ENCODE results near the gene CACFD1.

Gene CACFD1

DNA sequence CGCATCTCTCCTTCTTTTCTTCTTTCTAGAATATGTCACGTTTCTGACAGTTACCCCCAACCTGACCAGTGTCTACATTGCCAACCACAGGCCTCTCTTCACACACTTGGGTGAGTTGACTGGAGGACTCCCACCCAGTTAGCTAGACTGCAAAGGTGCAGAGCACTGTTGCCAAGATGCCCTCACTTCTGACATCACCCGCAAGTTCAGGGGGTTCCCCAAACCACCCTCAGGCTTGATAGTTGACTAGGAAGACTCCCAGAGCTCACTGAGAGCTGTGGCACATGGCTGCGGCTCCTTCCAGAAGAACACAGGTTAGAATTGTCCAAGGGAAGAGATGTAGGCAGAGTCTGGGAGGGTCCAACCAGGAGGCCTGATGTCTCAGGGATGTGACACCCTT is 20.4 kb upstream of the CACFD1 start:
- no peak overlapping the region for H3K4me3 ChIP-seq (ENCODE audit: low read depth, low read length)
- DNase-seq (ENCODE audit: low read depth), result no peak
- TF ChIP-seq, protein P1, sequence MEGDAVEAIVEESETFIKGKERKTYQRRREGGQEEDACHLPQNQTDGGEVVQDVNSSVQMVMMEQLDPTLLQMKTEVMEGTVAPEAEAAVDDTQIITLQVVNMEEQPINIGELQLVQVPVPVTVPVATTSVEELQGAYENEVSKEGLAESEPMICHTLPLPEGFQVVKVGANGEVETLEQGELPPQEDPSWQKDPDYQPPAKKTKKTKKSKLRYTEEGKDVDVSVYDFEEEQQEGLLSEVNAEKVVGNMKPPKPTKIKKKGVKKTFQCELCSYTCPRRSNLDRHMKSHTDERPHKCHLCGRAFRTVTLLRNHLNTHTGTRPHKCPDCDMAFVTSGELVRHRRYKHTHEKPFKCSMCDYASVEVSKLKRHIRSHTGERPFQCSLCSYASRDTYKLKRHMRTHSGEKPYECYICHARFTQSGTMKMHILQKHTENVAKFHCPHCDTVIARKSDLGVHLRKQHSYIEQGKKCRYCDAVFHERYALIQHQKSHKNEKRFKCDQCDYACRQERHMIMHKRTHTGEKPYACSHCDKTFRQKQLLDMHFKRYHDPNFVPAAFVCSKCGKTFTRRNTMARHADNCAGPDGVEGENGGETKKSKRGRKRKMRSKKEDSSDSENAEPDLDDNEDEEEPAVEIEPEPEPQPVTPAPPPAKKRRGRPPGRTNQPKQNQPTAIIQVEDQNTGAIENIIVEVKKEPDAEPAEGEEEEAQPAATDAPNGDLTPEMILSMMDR (IDR thresholded peaks at IDR 0.05; ENCODE audit: control insufficient read depth, extremely low read depth, insufficient read depth), result no peak

DNA sequence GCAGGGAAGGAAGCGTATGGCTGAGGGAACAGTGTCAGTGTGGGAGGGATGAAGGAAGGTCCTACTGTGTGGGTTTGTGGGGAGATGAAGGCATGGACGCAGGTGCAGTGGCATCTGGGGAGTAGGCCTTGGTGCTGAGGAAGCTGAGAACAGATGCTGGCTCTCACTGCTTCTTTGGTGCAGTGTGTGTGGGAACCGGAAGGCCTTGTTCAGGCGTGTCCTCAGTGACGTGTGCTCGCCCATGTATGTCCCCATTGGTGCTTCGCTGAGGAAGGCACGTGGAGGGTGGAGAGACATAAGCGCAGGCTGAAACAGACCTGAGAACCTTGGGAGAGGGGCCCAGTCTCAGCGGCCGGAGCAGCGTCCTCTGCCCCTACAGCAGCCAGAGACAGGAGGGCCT is 18.9 kb upstream of the CACFD1 start:
- H3K4me3 ChIP-seq (ENCODE audit: low read depth, low read length), result no peak overlapping the region
- TF ChIP-seq, protein P1 (IDR thresholded peaks at IDR 0.05; ENCODE audit: control insufficient read depth, extremely low read depth, insufficient read depth), result no peak
- DNase-seq (ENCODE audit: low read depth), result no peak

DNA sequence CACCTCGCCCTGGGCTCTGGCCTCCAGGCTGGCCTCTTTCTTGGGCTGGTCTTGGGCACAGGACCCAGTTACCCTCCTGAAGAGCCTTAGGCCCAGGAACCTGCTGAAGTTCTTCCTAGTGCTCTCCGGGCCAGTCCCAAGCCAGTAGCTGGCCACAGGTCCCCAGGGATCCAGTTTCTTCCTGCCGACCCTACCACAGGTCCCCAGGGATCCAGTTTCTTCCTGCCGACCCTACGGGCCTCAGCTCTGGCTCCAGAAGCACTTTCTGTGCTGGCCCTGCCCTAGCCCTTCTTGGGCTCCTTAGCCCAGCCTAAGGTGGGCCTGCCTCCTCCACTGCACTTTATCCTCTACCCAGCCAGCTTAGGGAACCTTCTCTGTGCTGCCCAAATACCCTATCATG is 18.2 kb upstream of the CACFD1 start:
- TF ChIP-seq, protein P1 (IDR thresholded peaks at IDR 0.05; ENCODE audit: control insufficient read depth, extremely low read depth, insufficient read depth), result no peak
- no peak overlapping the region for H3K4me3 ChIP-seq (ENCODE audit: low read depth, low read length)
- DNase-seq (ENCODE audit: low read depth), result no peak

DNA sequence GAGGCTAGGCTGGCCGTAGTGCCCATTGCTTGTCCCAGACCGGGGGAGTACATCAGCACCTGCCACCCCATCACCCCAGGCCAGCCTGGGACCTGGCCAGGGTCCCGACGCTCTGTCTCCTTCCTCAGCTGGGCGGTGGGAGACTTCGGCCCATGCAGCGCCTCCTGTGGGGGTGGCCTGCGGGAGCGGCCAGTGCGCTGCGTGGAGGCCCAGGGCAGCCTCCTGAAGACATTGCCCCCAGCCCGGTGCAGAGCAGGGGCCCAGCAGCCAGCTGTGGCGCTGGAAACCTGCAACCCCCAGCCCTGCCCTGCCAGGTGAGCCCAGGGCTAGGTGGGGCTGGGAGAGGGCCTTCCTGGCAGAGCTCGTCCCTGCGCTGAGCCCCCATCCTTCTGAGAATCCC is 16.5 kb upstream of the CACFD1 start:
- H3K4me3 ChIP-seq (ENCODE audit: low read depth, low read length), result no peak overlapping the region
- TF ChIP-seq, protein P1 (IDR thresholded peaks at IDR 0.05; ENCODE audit: control insufficient read depth, extremely low read depth, insufficient read depth), result no peak
- DNase-seq (ENCODE audit: low read depth), result no peak

DNA sequence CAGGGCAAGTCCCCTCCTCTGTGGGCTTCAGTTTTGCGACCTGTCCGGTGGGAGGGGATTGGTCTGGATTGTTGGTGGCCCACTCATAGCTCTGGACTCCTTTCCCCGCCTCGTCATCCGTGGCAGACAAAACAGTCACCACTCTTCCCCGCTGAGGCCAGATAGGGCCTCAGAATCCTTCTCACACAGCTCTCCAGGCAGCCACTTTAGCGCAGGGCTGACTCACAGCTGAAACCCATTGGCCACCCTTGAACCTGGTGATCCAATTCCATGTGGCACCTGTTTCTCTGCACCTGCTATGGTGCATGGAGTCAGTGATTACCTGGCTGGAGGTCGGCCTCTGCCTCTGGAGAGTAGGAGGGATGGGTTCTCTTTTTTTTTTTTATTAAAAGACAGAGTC is 15.8 kb upstream of the CACFD1 start:
- TF ChIP-seq, protein P1 (IDR thresholded peaks at IDR 0.05; ENCODE audit: control insufficient read depth, extremely low read depth, insufficient read depth), result no peak
- DNase-seq (ENCODE audit: low read depth), result no peak
- no peak overlapping the region for H3K4me3 ChIP-seq (ENCODE audit: low read depth, low read length)

DNA sequence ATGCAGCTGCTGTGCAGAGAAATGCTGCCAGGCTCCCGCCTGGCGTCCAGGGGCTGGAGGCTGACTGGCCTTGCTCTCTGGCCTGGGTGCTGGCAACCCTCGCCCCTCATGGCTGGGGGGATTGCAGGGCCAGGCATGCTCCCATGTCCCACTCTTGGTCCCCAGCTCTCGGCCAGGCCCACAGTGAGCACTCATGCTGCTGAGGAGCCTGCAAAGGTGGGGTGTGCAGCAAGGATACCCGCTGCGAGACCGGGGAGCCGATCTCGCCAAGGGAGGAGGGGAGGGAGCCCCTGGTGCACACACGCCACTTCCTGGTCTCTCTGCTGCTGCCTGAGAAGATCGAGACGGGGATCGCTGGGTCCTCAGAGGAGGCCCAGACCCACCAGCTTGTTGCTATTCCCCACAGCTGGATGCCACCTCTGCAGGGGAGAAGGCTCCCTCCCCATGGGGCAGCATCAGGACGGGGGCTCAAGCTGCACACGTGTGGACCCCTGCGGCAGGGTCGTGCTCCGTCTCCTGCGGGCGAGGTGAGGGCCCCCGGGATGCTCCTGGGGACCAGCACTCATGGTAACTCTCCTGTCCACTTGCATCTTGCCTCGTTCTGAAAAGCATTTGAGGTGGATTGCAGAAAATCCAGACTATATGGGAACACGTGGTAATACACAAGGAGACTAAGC is 14.3 kb upstream of the CACFD1 start:
- TF ChIP-seq, protein P1 (IDR thresholded peaks at IDR 0.05; ENCODE audit: control insufficient read depth, extremely low read depth, insufficient read depth), result no peak
- H3K4me3 ChIP-seq (ENCODE audit: low read depth, low read length), result no peak overlapping the region
- DNase-seq (ENCODE audit: low read depth), result no peak

DNA sequence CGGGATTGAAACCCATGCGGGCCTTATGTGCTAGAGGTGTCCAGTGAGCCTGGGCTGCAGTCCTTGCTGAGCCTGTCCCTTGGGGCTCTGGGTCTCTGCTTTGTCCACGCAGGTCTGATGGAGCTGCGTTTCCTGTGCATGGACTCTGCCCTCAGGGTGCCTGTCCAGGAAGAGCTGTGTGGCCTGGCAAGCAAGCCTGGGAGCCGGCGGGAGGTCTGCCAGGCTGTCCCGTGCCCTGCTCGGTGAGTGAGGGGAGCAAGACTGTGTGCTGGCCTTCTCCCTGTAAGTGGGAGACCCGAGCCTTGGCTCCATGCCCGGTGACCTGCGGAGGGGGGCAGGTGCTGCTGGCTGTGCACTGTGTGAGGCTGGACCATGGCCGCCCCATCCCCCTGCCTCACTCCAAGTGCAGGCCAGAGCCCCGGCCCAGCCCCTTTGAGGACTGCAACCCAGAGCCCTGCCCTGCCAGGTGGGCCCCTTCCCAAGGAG is 11.2 kb upstream of the CACFD1 start:
- TF ChIP-seq, protein P1 (IDR thresholded peaks at IDR 0.05; ENCODE audit: control insufficient read depth, extremely low read depth, insufficient read depth), result no peak
- H3K4me3 ChIP-seq (ENCODE audit: low read depth, low read length), result no peak overlapping the region
- no peak for DNase-seq (ENCODE audit: low read depth)
